ENCODE data around the gene RAB40C.

RAB40C gene

GRCh38 chr16:568401-569258 is 21.2 kb upstream of the RAB40C start:
- no peak for TF ChIP-seq CTCF (IDR thresholded peaks at IDR 0.05; ENCODE audit: control insufficient read depth, insufficient read depth, low read depth, low read length, missing control alignments)
- DNase-seq (ENCODE audit: low read depth): no peak
- peak overlapping the region; percentile 70 for H3K4me3 ChIP-seq (ENCODE audit: control insufficient read depth, low read depth, low read length)

GRCh38 chr16:569445-570254 is 20.2 kb upstream of the RAB40C start, which contains the start of gene PIGQ:
TSS of gene PIGQ (plus strand) at chr16:569968. CDS start at chr16:574075, 4,107 bp downstream.
- peak within 1 kb of the TSS; percentile 70 for H3K4me3 ChIP-seq (ENCODE audit: control insufficient read depth, low read depth, low read length)
- no peak for TF ChIP-seq CTCF (IDR thresholded peaks at IDR 0.05; ENCODE audit: control insufficient read depth, insufficient read depth, low read depth, low read length, missing control alignments)
- no peak for DNase-seq (ENCODE audit: low read depth)

- no peak for DNase-seq (ENCODE audit: low read depth)
- TF ChIP-seq CTCF (IDR thresholded peaks at IDR 0.05; ENCODE audit: control insufficient read depth, insufficient read depth, low read depth, low read length, missing control alignments): no peak
- no peak overlapping the region for H3K4me3 ChIP-seq (ENCODE audit: control insufficient read depth, low read depth, low read length)
Observed at GRCh38 chr16:572865-573650, 16.8 kb upstream of the RAB40C start.

- DNase-seq (ENCODE audit: low read depth): no peak
- no peak overlapping the region for H3K4me3 ChIP-seq (ENCODE audit: control insufficient read depth, low read depth, low read length)
- no peak for TF ChIP-seq CTCF (IDR thresholded peaks at IDR 0.05; ENCODE audit: control insufficient read depth, insufficient read depth, low read depth, low read length, missing control alignments)
Observed at GRCh38 chr16:574021-574760, 15.7 kb upstream of the RAB40C start.

- H3K4me3 ChIP-seq (ENCODE audit: control insufficient read depth, low read depth, low read length): no peak overlapping the region
- DNase-seq (ENCODE audit: low read depth): no peak
- no peak for TF ChIP-seq CTCF (IDR thresholded peaks at IDR 0.05; ENCODE audit: control insufficient read depth, insufficient read depth, low read depth, low read length, missing control alignments)
Observed at GRCh38 chr16:575354-576196, 14.3 kb upstream of the RAB40C start.
